Cardiac fibroblast (primary cell): Measurements from ENCODE around the gene SLC16A4.
A peak's percentile ranks its signal among the peaks of the same experiment; 100 is the strongest.

Experiments
- DNase-seq, 2 donors: peaks; one replicate each; pipeline versions ENCODE4 v3.0.0 to v3.0.0-alpha.2; 2010; ENCODE audit warnings: low read depth in 2 of 2
- H3K4me3 ChIP-seq, 2 donors: replicated peaks in 1 of 2; 1 replicate in 1 of 2; 2 replicates in 1 of 2; pipeline ENCODE4 v1.5.1; 2011; ENCODE audit warnings: low read depth in 2 of 2, low read length in 2 of 2, mild to moderate bottlenecking in 2 of 2, moderate library complexity in 1 of 2
- CTCF ChIP-seq: IDR thresholded peaks from one replicate; pipeline ENCODE4 v1.5.1; 2011; ENCODE audit warnings: low read depth, mild to moderate bottlenecking, low read length, inconsistent platforms

The SLC16A4 gene

GRCh38 chr1:110339407-110340206 lies 51.2 kb downstream of the SLC16A4 start:
- DNase-seq: peak; percentile 54 to 66
- peak; percentile 62 for TF ChIP-seq CTCF
- peak overlapping the region; percentile 93 to 99 for H3K4me3 ChIP-seq

- no peak for TF ChIP-seq CTCF
- peak within 1 kb of the TSS; percentile 93 to 99 for H3K4me3 ChIP-seq
- peak; percentile 100 for DNase-seq
Observed at GRCh38 chr1:110338886-110339406, 51.9 kb downstream of the SLC16A4 start, which contains the start of gene RBM15. Gene RBM15 (plus strand): TSS chr1:110339377. CDS start chr1:110339406, 29 bp downstream.

GRCh38 chr1:110338309-110338885 lies 52.4 kb downstream of the SLC16A4 start:
- H3K4me3 ChIP-seq: peak overlapping the region; percentile 79 to 99
- TF ChIP-seq CTCF: peak; percentile 44
- peak in 1 of 2 donors; percentile 88 for DNase-seq

GRCh38 chr1:110337704-110338308 lies 53.0 kb downstream of the SLC16A4 start:
- no peak for DNase-seq
- no peak for TF ChIP-seq CTCF
- peak overlapping the region; percentile 79 to 99 for H3K4me3 ChIP-seq

GRCh38 chr1:110336300-110337039 lies 54.4 kb downstream of the SLC16A4 start:
- no peak for TF ChIP-seq CTCF
- H3K4me3 ChIP-seq: no peak overlapping the region
- no peak for DNase-seq

GRCh38 chr1:110335265-110335664 lies 55.6 kb downstream of the SLC16A4 start:
- H3K4me3 ChIP-seq: no peak overlapping the region
- DNase-seq: no peak
- no peak for TF ChIP-seq CTCF
